GM03348 (cell line): ENCODE measurements around the gene GHRL.

Experiments
- DNase-seq: peaks from one replicate; pipeline ENCODE4 v3.0.0; 2012; ENCODE audit warnings: low spot score

GHRL gene

GRCh38 chr3:10292505-10293419 lies at the start of gene GHRL:
TSS of gene GHRL (minus strand) at chr3:10292947. CDS start at chr3:10290180, 2,767 bp downstream.
- no peak for DNase-seq

- no peak for DNase-seq
These were observed 49.2 kb upstream of the GHRL start for GRCh38 chr3:10341901-10342398.

DNA sequence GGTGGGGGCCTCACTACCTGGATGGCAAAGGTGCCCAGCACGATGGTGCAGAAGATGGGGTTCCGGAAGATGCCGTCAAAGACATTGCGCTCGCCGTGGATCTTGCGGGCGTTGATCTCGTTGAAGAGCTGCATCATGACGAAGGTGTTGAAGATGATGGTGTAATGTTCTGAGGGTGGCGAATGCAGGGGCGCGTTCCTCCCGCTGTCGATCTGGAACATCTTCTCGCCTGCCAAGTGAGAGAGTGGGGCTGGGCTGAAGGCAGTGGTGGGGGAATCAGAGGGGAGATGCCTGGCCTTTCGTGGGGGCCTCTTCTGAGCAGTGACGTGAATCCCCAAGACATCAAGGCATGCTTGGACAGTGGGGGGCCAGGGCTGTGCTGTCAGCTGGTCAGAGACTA lies 47.7 kb upstream of the GHRL start:
- no peak for DNase-seq

- DNase-seq: no peak
These were observed 47.3 kb upstream of the GHRL start for GRCh38 chr3:10340046-10340445.

- DNase-seq: no peak
These were observed 46.7 kb upstream of the GHRL start for GRCh38 chr3:10339376-10339955.

DNA sequence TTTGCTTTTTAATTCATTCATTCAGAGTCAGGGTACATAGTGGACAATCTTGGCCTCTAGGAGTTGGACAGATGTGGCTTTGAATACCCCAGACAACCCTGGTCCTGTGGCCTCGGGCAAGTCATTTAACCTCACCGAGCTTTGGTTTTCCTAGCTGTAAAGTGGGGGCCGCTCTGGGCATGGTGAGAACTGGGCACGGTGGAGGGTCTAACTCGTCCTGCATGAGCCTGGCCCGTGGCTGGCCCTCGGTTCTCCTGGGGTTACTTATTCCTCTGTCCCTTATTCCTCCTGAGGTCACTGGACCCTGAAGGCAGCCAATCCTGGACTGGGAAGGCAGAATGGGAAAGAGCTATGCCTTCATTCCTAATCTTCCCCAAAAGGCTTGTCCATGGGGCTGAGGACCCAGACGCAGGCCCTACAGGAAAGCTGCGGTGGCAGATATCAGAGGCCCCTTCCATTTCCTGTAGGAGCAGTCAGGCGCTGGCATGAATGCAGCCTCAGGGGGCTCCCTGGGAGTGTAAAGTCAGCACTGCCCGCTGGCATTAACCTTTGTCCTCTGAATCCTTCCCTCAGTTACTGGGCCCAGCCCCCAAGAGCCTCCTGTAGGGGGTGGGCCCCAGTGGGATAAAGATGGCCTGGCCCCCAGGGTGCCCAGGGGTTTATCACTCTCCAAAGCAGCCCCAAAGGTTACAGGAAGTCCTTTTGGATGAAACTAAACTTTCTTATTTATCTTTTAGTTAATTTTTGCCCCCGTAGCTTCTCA lies 46.0 kb upstream of the GHRL start:
- no peak for DNase-seq

DNA sequence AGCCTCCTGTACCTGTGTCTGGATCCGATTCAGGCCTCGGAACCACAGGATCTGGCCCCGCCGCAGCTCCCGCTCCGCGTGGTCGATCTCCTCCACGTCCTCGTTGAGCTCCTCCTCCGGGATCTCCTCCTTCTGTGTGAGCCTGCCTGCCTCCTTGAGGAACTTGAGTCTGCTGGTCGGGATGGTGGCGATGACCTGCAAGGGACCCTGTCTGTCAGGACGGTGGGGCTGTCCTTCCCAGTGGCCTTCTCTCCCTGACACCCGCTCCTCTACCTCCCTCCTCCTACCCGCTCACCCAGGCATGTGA lies 45.4 kb upstream of the GHRL start:
- DNase-seq: no peak

GRCh38 chr3:10337323-10338163 lies 44.8 kb upstream of the GHRL start:
- no peak for DNase-seq

- DNase-seq: no peak
These were observed 44.0 kb upstream of the GHRL start for GRCh38 chr3:10336761-10337160.

GRCh38 chr3:10335871-10336622 lies 43.3 kb upstream of the GHRL start:
- DNase-seq: no peak

DNA sequence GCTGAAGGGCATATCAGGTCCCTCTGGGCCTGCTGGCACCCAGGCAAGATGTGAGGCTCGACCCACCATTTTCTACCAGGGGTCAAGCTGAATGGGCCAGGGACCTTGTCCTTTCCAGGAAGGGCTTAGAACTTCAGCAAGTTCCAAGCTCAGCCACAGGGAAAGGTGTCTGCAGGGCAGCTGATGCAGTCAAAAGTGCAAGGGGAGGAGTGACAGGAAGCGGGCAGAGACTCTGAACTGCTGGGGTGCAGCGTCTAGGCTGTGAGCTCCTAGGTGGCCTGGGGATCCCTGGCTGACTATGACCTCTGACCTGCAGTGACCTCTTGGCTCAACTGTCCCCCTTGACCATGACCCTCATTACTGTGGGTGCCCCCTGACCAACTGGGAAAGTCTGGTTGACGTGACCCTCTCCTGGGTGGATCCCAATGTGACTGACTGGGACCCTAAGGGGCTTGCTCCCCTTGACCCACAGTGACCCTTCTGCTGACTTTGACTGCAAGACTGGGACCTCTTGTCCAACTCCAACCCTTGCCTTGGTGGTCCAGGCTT lies 42.5 kb upstream of the GHRL start:
- DNase-seq: no peak

DNA sequence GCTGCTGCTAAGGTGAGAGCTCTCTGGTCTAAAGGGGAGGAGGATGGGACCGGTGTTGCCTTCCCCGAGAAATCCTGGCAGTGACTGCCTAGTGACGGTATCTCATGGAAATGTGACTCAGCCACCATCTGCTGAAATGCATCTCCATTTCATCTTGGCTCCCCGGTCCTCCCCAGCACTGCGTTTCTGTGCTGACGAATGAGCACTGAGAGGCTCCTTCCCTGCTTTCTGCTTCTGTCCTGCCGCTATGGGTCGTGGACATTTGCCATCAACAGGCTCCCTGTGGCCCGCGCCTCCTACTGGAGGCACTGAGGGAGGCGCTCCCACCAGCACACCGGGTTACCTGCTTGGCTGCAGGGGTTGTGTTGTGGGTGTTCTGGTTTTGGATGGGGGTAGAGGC lies 41.7 kb upstream of the GHRL start:
- DNase-seq: peak; percentile 78

GRCh38 chr3:10334042-10334441 lies 41.3 kb upstream of the GHRL start:
- no peak for DNase-seq

DNA sequence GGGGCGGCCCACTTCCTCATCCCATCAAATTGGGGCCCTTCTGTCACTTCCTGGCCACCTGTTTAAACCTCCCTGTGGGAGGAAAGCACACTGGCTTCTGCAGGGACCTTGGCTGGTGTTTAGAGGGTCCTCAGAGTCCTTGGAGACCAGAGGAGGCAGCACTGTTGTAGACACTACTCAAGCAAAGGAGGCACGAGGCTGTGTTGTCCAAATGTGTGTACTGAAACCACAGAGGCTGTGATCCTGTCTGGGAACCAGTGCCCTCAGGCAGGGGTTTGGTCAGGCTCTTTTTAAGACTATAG lies 40.6 kb upstream of the GHRL start:
- DNase-seq: no peak

- DNase-seq: no peak
These were observed 40.0 kb upstream of the GHRL start for GRCh38 chr3:10332481-10333348.

GRCh38 chr3:10331320-10331719 lies 38.6 kb upstream of the GHRL start:
- no peak for DNase-seq

DNA sequence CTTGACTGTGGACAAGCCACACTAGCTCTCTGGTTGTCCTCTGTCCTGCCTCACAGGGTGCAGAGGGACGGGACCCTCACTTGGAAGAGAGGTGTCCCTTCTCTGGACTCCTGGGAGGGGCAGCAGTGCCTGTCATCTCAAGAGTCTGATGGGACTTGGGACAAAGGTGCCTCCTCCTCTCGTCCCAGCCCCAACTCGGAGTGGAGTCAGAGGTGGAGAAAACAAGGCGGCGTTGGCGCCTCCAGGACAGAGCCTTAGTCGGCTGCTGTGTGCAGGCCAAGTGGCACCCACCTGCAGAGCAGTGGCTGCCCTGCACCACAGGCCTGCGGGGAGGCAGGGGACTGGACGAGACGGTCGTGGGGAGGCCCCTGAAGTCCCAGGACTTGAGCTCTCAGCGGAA lies 37.6 kb upstream of the GHRL start:
- DNase-seq: no peak

DNA sequence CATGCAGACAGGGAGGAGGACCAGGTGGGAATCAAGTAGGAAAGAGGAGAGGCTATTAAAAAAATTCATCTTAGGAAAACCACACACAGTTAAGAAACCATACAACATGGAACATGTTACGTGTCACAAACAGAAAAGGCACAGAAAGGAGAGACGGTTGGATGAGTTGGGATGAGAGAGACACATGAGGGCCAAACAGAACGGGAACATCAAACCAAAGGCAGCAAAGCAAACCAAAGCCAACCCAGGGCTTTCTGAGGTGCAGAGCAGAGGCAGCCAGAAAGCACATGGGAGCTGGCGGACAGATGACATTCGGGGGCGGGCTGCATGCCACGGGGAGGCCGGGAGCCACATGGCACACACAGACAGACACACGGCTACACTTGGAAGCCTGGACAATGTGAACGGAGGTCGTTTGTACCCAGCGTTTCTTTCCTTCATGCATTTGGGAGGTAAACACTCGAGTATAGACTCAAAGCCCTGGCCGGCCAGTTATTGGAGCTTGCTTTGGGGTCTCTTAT lies 36.8 kb upstream of the GHRL start:
- no peak for DNase-seq

DNA sequence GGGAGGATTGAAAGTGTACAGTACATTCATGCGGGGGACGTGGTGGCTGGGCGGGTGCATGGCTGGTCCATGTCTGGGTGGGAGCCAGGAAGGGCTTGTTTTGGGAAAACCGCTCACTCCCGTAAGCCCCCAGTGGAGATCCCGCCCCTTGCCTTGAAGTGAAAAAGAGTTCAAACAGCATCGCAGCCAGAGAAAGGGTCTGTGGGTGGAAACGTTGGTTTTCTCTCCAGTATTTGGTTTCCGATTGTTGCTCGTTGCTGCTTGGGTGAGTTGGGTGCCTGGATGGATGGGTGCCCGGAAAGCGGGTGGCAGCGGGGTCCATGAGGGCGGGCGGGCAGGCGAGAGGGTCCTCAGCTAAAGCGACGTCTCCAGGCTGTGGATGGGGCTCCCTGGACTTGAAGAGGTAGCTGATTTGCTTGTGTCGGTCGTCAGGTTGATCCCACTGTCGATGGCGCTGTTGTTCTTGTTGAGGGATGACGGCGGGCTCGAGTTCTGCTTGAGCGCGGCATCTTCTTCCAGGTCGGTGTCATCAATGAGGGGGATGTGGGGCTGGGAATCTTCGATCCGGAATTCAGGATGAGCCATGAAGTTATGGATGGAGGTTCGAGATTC lies 35.8 kb upstream of the GHRL start:
- DNase-seq: no peak
